Esophagus muscularis mucosa (tissue), 4 donors: Measurements from ENCODE around the gene THOC2. TPM values are rescaled to one million over a fixed set of nuclear protein-coding genes. Genes with fewer than 3 reads are reported as not detected.

ENCODE experiments used
- DNase-seq: peaks from one replicate; pipeline ENCODE4 v3.0.0-alpha.2; 2017; ENCODE audit errors: extremely low spot score
- H3K27ac ChIP-seq, 4 donors: fragments of 200-600 bp; sonication (generic); replicated peaks in 1 of 4; 1 replicate in 3 of 4; 2 replicates in 1 of 4; pipeline ENCODE4 v1.5.1; 2016 to 2019; ENCODE audit warnings: mild to moderate bottlenecking in 1 of 4
- H3K27me3 ChIP-seq, 4 donors: fragments of 200-600 bp; sonication (generic); one replicate each; pipeline versions ENCODE4 v1.5.1 to v1.6.0; 2016 to 2019
- H3K36me3 ChIP-seq, 4 donors: fragments of 200-600 bp; sonication (generic); one replicate each; pipeline ENCODE4 v1.5.1; 2016 to 2019
- H3K4me1 ChIP-seq, 4 donors: fragments of 200-600 bp; sonication (generic); one replicate each; pipeline ENCODE4 v1.5.1; 2016 to 2019
- H3K4me3 ChIP-seq, 4 donors: fragments of 200-600 bp; sonication (generic); 1 replicate in 2 of 4; 2 replicates in 2 of 4; pipeline ENCODE4 v1.5.1; 2016 to 2019; ENCODE audit warnings: mild to moderate bottlenecking in 4 of 4, moderate library complexity in 1 of 4
- H3K9me3 ChIP-seq, 4 donors: fragments of 200-600 bp; sonication (generic); 1 replicate in 3 of 4; 2 replicates in 1 of 4; pipeline ENCODE4 v1.5.1; 2016 to 2019
- EP300 ChIP-seq: sonication (generic); formaldehyde crosslinking; IDR thresholded peaks from one replicate; pipeline ENCODE4 v1.6.1; 2017; ENCODE audit warnings: antibody characterized with exemption
- POLR2A ChIP-seq: fragments of 450-650 bp; IDR thresholded peaks from one replicate; pipeline ENCODE4 v1.6.1; 2017; ENCODE audit warnings: antibody characterized with exemption, moderate library complexity, mild to moderate bottlenecking, low read depth
- POLR2AphosphoS5 ChIP-seq, 2 donors: sonication (generic); formaldehyde crosslinking; IDR thresholded peaks; one replicate each; pipeline ENCODE4 v1.6.1; 2017; ENCODE audit warnings: antibody characterized with exemption in 2 of 2
- WGBS: methylation state at CpG from one replicate; pipeline ENCODE4 v1.1.5; 2018; 5-methylcytosine and 5-hydroxymethylcytosine counted together
- intact Hi-C: fragments of 100-400 bp; cut with DNase I; formaldehyde crosslinking; loops from one replicate; pipeline ENCODE4 v1.15.1; 2023
- total RNA-seq, 4 donors: library from RNA; depleted of rRNA; stranded (reverse); fragments of >200 nt; gene quantifications; one replicate each; pipeline versions ENCODE4 v1.1.0 to v1.2.1, GENCODE V29; 2016
- TF ChIP-seq, protein P1 (sequence below), 3 experiments: fragments of 200-600 bp in 2 of 3; fragments of 450-650 bp in 1 of 3; sonication (generic) in 2 of 3; IDR thresholded peaks; one replicate each; pipeline ENCODE4 v1.5.1; 2017 to 2019; ENCODE audit warnings: antibody characterized with exemption in 3 of 3, mild to moderate bottlenecking in 2 of 3, moderate library complexity in 1 of 3

Gene THOC2
- total RNA-seq, 4 donors from 2014 or later: 98.1 to 110 (median 109) TPM

DNA sequence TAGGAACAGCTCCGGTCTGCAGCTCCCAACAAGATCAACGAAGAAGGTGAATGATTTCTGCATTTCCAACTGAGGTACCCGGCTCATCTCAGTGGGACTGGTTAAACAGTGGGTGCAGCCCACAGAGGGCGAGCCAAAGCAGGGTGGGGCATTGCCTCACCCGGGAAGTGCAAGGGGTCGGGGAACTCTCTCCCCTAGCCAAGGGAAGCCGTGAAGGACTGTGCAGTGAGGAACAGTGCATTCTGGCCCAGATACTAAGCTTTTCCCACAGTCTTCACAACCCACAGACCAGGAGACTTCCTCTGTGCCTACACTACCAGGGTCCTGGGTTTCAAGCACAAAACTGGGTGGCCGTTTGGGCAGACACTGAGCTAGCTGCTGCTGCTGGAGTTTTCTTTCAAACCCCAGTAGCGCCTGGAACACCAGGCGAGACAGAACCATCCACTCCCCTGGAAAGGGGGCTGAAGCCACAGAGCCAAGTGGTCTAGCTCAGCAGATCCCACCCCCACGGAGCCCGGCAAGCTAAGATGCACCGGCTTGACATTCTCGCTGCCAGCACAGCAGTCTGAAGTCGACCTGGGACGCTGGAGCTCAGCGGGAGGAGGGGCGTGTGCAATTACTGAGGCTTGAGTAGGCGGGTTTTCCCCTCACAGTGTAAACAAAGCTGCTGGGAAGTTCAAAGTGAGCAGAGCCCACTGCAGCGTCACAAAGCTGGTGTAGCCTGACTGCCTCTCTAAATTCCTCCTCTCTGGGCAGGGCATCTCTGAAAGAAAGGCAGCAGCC is 84.6 kb downstream of the THOC2 start:
- H3K4me3 ChIP-seq: no peak overlapping the region
- no peaks in the 10 kb centered on the region for H3K36me3 ChIP-seq
- intact Hi-C loops: no loop called here
- DNase-seq: no peak
- H3K4me1 ChIP-seq: peaks cover 0 to 12% (median 10%) of the 10 kb centered on the region in 4 donors
- H3K27me3 ChIP-seq: no peaks in the 10 kb centered on the region
- H3K27ac ChIP-seq: no peak overlapping the region
- TF ChIP-seq, protein P1, sequence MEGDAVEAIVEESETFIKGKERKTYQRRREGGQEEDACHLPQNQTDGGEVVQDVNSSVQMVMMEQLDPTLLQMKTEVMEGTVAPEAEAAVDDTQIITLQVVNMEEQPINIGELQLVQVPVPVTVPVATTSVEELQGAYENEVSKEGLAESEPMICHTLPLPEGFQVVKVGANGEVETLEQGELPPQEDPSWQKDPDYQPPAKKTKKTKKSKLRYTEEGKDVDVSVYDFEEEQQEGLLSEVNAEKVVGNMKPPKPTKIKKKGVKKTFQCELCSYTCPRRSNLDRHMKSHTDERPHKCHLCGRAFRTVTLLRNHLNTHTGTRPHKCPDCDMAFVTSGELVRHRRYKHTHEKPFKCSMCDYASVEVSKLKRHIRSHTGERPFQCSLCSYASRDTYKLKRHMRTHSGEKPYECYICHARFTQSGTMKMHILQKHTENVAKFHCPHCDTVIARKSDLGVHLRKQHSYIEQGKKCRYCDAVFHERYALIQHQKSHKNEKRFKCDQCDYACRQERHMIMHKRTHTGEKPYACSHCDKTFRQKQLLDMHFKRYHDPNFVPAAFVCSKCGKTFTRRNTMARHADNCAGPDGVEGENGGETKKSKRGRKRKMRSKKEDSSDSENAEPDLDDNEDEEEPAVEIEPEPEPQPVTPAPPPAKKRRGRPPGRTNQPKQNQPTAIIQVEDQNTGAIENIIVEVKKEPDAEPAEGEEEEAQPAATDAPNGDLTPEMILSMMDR (IDR thresholded peaks at IDR 0.05): no peak
- no peak for TF ChIP-seq EP300
- 47% methylated on average over 15 of the region's 20 CpGs for WGBS
- H3K9me3 ChIP-seq: no peaks in the 10 kb centered on the region

DNA sequence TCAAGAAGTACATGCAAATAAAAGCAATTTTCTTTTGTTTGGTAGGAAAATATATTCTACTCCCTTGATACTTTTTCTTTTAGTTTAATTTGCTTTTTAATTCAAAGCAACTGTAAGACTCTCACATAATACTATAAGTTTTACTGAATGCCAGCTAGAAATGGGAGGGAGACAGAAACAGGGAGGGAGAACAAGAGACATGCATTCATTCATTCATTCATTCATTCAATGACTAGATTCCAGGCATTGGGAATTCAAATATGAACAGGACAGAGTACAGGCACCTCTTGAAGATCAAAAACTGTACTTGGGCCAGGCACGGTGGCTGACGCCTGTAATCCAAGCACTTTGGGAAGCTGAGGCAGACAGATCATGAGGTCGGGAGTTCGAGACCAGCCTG is 85.6 kb downstream of the THOC2 start:
- no peak for DNase-seq
- H3K9me3 ChIP-seq: no peaks in the 10 kb centered on the region
- 100% methylated on average over 4 of the region's 4 CpGs for WGBS
- H3K36me3 ChIP-seq: peaks cover 0 to 3% (median 0%) of the 10 kb centered on the region in 4 donors
- no peaks in the 10 kb centered on the region for H3K27me3 ChIP-seq
- H3K27ac ChIP-seq: no peak overlapping the region
- intact Hi-C loops: no loop called here
- no peak overlapping the region for H3K4me3 ChIP-seq
- TF ChIP-seq POLR2A (no peak), POLR2AphosphoS5 (IDR thresholded peaks at IDR 0.05) (no peak), EP300 (no peak)
- TF ChIP-seq, protein P1 (IDR thresholded peaks at IDR 0.05): no peak
- H3K4me1 ChIP-seq: peaks cover 0 to 12% (median 10%) of the 10 kb centered on the region in 4 donors

DNA sequence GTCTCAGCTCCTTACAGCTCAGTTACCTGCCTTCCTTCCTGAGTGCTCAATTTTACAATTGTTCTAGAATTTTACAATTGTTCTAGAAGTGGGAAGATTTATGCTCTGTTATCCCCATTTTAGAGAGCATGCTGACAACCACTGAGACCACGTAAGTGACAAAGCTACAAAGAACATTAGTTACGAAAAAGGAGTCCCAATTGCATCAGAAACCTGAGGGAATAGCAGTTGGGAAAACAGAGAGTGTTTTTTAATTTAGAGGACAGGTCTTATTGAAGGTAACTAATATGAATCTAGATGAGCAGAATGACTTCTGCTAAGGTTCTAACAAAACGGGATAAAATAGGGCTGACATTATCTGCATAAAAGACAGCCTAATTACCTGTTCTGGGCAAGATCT is 103.3 kb downstream of the THOC2 start:
- Histone ChIP-seq H3K27ac (no peak overlapping the region), H3K27me3 (no peaks in the 10 kb centered on the region), H3K4me3 (no peak overlapping the region), H3K9me3 (no peaks in the 10 kb centered on the region), H3K36me3 (peaks cover 0 to 77% (median 13%) of the 10 kb centered on the region in 4 donors), H3K4me1 (no peaks in the 10 kb centered on the region)
- intact Hi-C loops: no loop called here
- TF ChIP-seq POLR2AphosphoS5 (IDR thresholded peaks at IDR 0.05) (no peak), EP300 (no peak), POLR2A (no peak)
- TF ChIP-seq, protein P1 (IDR thresholded peaks at IDR 0.05): no peak
- 79% methylated on average over 3 of the region's 3 CpGs for WGBS
- DNase-seq: no peak

DNA sequence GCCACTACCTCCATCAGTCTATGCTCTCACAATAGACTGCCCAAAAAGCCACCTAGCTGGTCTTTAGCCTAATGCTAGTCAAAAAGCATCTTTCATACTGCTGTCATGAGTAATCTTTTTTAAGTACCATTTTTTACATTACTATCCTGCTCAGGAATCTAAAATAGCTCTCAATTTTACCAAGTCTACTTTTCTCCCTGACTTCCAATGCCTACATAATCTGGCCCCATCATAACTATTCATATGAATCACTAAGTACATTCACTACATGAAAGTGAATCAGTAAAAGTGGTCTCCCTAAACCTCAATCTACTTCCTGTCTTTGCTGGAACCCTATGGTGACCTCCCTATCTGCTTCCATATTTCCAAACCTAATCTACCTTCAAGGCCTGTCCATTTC is 105.9 kb downstream of the THOC2 start:
- no peak for TF ChIP-seq POLR2AphosphoS5 (IDR thresholded peaks at IDR 0.05)
- TF ChIP-seq, protein P1 (IDR thresholded peaks at IDR 0.05): no peak
- no peak for TF ChIP-seq EP300
- no peak for TF ChIP-seq POLR2A
- Histone ChIP-seq H3K4me1 (no peaks in the 10 kb centered on the region), H3K27ac (no peak overlapping the region), H3K36me3 (peaks cover 5 to 86% (median 22%) of the 10 kb centered on the region in 4 donors), H3K27me3 (no peaks in the 10 kb centered on the region), H3K9me3 (no peaks in the 10 kb centered on the region), H3K4me3 (no peak overlapping the region)
- DNase-seq: no peak
- intact Hi-C loops: no loop called here

DNA sequence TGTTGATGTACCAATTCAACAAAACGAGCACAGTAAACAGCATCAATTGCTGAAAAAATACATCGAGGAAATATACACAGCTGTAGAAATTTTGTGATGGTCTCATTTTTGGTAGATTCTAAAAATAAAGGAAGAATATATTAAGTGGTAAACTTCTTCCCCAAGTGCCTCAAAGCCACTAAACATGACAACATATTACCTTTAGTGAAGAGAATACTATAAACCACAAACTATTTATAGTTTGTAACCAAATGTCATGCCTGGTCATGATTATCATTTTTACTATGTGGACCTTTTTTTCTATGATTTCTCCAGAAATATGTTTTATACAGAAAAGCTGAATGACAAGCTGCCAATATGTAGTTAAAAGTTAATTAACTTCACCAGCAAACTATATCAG is 106.9 kb downstream of the THOC2 start:
- intact Hi-C loops: no loop called here
- Histone ChIP-seq H3K9me3 (no peaks in the 10 kb centered on the region), H3K27ac (no peak overlapping the region), H3K4me1 (no peaks in the 10 kb centered on the region), H3K36me3 (peaks cover 9 to 87% (median 27%) of the 10 kb centered on the region in 4 donors), H3K4me3 (no peak overlapping the region), H3K27me3 (no peaks in the 10 kb centered on the region)
- no peak for DNase-seq
- 66% methylated on average over 2 of the region's 2 CpGs for WGBS
- TF ChIP-seq, protein P1 (IDR thresholded peaks at IDR 0.05): no peak
- TF ChIP-seq POLR2AphosphoS5 (IDR thresholded peaks at IDR 0.05): no peak
